SU-DHL-6 (cell line): ENCODE data around the gene DSCAML1.

Experiments used
- CTCF ChIP-seq: fragments of 200-600 bp; sonication (generic); IDR thresholded peaks from one replicate; pipeline ENCODE4 v1.5.1; 2017; ENCODE audit warnings: antibody characterized with exemption, mild to moderate bottlenecking, low read length, moderate library complexity; ENCODE audit not compliant: insufficient read depth, poor library complexity, severe bottlenecking
- EZH2phosphoT487 ChIP-seq: fragments of 200-600 bp; sonication (generic), shearing (Covaris generic); conservative IDR thresholded peaks from 2 replicates; pipeline ENCODE4 v1.6.1; 2018; ENCODE audit warnings: mild to moderate bottlenecking, antibody characterized with exemption, low read length, moderate library complexity, mixed read lengths

- TF ChIP-seq CTCF (no peak), EZH2phosphoT487 (no peak)
Measured at GRCh38 chr11:117420143-117420485, 376.9 kb downstream of the DSCAML1 start.
